DMS79 (cell line): ENCODE measurements around the gene MTX3.
A peak's percentile ranks its signal among the peaks of the same experiment; 100 is the strongest.

Source experiments
- DNase-seq: peaks from one replicate; lab custom pipeline; 2025; lab: John Stamatoyannopoulos, UW

Gene MTX3

GRCh38 chr5:79990598-79991507 lies at the start of gene MTX3:
MTX3 (minus strand) TSS chr5:79991262; CDS start chr5:79991238, 24 bp downstream.
- peak; percentile 86 for DNase-seq

DNA sequence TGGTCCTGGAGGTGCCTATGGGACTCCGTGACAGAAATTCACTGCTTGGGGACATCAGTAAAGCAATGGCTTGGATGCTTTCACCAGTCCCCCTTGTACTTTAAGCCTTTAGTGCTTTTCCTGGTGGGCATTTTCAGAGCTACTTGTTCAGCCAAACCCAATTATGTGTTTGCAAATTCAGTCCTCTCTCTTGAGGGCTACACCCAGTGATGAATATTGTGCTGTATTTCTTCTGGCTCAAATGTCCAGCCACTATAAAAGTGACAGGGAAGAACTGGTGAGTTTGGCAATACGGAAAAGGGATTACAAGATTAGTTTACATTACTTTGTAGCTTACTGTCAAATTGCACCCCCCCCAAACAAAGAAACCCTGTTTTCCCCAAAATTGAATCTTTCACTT lies 48.6 kb upstream of the MTX3 start:
- no peak for DNase-seq

- no peak for DNase-seq
Observed at GRCh38 chr5:80037366-80037765, 46.3 kb upstream of the MTX3 start.

DNA sequence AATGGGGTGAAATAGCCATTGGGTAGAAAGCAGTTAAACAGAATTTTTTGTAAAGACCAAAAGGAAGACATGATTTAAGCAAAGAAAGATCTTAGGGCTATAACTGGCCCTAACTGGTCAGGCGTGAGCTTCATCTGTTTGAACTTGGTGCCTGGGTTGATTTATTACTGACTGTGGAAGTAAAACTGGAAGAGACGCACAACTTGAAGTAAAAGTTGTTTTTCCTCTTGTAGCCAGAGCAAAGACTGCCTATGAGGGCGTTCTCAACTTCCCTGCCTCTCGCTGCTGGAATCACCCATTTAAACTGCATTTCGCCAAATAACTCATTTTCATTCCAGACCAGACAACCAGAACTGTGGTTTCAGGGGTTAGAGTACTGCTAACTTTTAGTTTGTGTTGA lies 45.6 kb upstream of the MTX3 start:
- no peak for DNase-seq

DNA sequence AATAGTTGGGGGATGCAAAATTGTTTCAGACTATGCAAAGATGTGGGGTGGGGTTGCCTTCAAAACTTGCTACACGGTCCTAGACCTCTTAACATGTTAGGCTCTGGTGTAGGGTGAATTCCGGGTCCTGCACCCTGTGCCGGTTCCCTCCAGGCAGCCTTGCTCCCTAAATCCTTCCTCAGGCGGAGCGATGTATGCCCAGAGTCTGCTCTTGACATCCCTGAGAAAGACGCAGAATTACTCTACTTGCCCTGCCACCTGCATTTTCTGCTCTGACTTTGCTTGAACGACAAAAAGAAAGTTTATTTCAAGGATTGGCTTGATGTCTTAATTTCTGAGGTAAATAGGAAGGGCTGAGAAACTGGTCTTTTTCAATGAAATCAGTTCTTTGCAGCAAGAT lies 44.8 kb upstream of the MTX3 start:
- DNase-seq: no peak

DNA sequence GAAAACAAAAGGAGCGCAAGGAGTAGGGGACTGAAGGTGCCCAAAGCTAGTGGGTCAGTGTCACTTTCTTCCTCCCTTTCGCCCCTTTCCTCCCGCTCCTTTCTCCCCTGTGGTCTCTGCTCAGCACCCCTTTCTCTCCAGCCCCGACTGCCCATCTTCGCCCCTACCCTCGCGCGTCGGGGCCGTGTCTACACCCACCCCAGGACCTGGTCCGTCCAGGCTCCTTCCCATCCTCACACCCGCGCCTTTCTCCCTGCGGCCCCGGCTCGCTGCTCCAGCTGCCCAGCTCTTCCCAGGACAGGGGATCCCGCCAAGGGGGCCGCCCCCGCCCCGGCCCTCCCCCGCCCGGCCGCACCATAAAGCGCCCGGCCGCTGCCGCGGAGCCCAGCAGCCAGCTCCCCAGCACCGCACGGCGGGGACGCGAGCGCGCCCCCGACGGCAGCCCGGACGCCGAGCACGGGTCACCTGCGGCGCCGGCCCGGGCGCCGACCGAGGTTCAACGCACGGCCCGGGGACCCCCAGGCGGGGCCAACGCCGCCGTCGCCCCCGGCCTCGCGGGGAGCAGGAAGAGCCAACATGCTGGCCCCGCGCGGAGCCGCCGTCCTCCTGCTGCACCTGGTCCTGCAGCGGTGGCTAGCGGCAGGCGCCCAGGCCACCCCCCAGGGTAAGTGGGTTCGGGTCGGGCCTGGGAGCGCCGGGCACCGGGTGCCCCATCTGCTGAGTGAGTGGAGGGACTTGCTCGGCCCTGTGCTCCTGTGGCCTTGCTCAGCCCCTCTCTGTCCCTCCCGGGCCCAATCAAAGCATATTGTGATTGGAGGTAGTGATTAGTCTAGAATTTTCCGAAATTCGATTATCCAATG lies 44.1 kb upstream of the MTX3 start, which contains the start of gene THBS4:
TSS of gene THBS4 (plus strand) at position 387 of the 860 bp plus-strand sequence. CDS start at position 577, 190 bp downstream.
- no peak for DNase-seq

DNA sequence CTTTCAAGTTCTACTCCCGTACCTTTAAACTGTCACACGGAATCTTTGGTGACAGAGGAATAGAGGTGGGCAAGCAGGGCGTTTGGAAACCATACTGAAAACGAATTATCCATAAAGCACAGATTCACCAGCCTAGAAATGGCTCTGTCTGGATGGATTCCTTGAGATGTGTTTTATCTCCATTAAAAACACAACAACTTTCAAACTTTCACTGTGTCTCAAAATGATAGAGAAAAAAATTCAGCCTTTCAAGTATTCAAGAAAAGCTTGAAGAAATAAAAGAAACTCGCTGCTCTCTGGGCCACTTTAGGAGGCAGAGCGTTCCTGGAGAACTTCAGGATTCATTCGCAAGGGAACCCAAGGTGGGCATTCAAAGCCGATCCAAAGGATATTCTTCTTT lies 43.5 kb upstream of the MTX3 start:
- no peak for DNase-seq

GRCh38 chr5:80033513-80033912 lies 42.5 kb upstream of the MTX3 start:
- no peak for DNase-seq

DNA sequence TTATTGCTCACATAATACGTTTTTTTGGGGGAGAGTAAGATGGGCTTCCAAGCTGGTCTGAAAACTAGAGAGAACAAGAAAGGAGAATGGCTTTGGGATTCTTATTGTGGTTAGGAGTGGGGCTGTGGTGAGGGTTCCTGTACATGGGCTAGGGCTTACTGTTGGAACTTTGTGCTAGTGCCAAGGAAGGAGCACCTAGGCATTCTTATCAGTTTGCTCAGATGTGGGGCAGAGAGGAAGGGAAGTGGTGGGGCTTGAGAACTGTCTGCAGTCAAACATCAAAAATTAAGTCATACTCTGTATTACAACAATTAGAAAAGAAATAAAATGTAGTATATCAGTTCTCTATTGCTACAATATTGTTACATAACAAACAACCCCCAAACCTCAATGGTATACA lies 40.0 kb upstream of the MTX3 start:
- DNase-seq: no peak

DNA sequence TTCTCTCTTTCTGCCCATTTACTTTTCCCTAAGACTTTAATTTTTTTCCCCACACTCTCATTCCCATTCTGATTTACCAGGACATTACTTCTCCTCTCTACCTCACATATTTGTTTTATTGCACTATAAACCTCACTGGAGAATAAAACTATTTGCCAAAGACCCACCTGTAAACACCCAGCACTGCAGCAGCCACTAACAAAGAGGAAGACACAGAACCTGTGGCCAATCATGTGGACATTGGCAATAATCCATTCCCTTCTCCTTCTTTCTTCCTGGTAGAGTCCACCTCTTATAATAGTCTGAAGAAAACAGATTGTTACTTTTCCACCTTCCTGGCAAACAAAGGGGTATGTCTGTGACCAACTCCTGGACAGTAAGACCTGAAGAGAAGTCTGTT lies 35.8 kb upstream of the MTX3 start:
- no peak for DNase-seq

DNA sequence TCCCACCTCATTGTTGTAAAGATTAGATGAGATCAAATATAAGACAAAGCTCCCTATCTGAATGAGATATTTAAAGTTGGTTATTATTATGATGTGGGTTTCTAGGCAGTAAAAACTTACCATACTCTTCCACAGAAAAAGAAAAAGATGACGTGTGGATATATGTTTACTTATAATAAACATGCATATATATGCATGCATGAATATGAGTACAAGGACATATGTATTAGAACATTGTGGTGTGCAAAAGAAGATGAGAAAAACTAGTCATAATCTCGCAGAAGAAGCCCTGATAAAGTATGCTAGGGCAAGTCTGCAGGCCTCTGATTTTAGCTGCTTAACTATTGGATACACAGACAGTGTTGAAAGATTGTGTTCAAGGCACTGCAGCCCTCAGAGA lies 34.0 kb upstream of the MTX3 start:
- no peak for DNase-seq

- DNase-seq: no peak
Observed at GRCh38 chr5:80010754-80011392, 19.8 kb upstream of the MTX3 start.

GRCh38 chr5:80008995-80009765 lies 18.1 kb upstream of the MTX3 start:
- no peak for DNase-seq

GRCh38 chr5:80002677-80003076 lies 11.6 kb upstream of the MTX3 start:
- DNase-seq: no peak

GRCh38 chr5:79999722-80000121 lies 8.7 kb upstream of the MTX3 start:
- DNase-seq: no peak

- DNase-seq: no peak
Observed at GRCh38 chr5:79992891-79993657, 2.0 kb upstream of the MTX3 start.

DNA sequence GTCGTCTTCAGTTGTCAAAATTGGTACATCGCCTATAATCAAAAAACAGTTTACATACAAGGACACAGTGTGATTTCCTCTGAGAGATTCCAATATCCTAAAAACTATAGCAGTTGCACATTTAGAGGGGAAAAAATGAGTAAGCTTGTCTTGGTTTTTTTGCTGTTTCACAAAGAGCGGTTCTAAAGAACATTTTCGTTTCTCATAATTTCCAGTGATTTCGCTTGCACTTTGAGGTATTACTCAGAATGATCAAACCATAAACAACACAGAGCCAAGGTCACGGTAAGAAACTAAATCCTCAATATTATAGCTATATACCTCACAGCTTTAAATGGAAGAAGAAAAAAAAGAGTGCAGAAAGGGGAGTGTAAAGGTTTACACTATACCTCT lies 861 bp downstream of the MTX3 start:
- DNase-seq: no peak

DNA sequence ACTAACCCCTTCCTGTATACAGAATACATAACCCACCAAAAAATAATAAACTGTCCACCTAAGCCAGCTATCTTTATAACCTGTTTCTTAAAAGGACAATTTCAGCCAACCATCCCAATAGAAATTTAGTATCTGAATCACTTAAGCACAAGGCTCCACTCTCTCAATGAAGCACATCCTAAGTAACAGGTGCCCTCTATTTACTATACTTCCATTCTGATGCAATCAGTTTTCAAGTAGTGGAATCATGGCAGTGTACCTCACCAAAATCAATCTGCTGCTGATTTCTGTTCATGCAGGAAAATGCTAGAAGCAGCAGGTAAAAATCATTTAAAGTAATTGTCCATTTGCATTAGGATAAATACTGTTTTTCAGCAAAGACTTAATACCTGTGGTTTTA lies 4.8 kb downstream of the MTX3 start:
- no peak for DNase-seq

DNA sequence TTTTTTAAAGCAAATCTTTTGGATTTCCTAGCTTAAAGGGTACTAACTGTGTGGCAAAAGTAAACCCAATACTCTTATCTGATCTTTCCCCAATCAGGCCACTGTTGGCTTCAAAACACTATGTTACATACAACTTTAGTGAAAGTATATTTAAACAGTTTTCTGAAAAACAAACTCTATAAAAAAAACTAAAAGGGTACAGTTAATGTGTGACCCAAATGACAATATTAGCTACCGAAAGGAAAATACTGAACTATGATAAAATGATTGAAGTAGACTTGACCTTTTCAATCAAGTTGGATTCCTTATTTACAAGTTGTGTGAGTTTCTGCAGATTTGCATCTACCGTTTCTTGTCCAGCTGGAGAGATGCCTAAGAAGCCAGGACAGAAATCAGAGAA lies 5.8 kb downstream of the MTX3 start:
- DNase-seq: no peak

DNA sequence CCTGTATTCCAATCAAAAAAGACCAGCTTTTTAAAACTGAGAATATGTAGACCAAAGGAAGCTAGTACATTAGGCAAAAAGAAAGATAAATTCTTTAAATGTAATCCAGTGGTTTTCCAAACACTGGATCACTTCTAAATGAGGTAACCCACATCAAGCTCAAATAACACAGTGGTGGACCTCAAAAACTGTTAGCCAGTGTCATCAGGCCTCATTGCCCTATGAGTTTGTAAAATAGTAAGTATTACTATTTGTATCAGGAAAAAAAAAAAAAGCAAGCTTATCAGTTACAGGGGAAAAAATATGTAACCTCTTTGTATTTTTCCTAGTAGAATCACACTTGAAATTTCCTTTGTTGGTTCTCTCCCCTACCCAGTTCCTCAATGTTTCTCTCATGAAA lies 6.7 kb downstream of the MTX3 start:
- no peak for DNase-seq

DNA sequence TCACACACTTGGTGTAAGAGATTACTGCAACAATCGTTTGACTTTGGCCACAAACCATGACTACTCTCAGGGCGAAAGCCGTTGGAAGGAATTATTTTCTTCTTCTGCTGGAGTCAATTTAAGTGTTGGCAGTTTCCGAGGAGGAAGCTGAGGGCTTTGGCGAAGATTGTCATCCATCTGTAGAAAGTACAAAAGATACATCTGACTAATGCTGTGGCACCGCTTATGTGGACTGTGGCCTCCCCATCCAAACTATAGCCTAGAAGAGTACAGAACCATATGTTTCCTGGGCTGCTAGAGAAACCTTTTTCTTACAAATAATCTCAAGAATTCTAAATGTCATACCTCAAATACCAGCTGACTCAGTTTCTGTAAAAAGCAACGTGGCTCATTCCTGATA lies 7.4 kb downstream of the MTX3 start:
- DNase-seq: no peak
